ENCODE data around the gene NDUFC2. TPM values are rescaled to one million over a fixed set of nuclear protein-coding genes. Genes with fewer than 3 reads are reported as not detected.
"Not testable (repeated sequence)": the region's sequence is repeated elsewhere in the genome, so short reads cannot be mapped to it uniquely, and the experiment has no call there.

Gene NDUFC2
- total RNA-seq, 1 donor from 2014 or later: 208 TPM

GRCh38 chr11:78094250-78094649 is 14.6 kb upstream of the NDUFC2 start:
- DNase-seq (ENCODE audit: low spot score): no peak
- Mint-ChIP-seq H3K9me3 (no peaks in the 10 kb centered on the region), H3K4me3 (ENCODE audit: low read depth) (no peak overlapping the region), H3K27ac (peak overlapping the region; percentile 84), H3K27me3 (ENCODE audit: low read depth) (no peaks in the 10 kb centered on the region), H3K36me3 (ENCODE audit: low read depth) (peaks cover 45% of the 10 kb centered on the region), H3K4me1 (ENCODE audit: low read depth) (peaks cover 11% of the 10 kb centered on the region)
- intact Hi-C loops (cut with micrococcal nuclease): loop anchor here (2.0 kb wide), 1 partner anchor 13 kb away; no protein-coding TSS in a partner anchor

GRCh38 chr11:78086521-78087074 is 6.9 kb upstream of the NDUFC2 start:
- DNase-seq (ENCODE audit: low spot score); H3K9me3 Mint-ChIP-seq; H3K27ac Mint-ChIP-seq; H3K4me1 Mint-ChIP-seq (ENCODE audit: low read depth); H3K27me3 Mint-ChIP-seq (ENCODE audit: low read depth); H3K36me3 Mint-ChIP-seq (ENCODE audit: low read depth); H3K4me3 Mint-ChIP-seq (ENCODE audit: low read depth); intact Hi-C loops (cut with micrococcal nuclease): not testable (repeated sequence)

- H3K4me3 Mint-ChIP-seq (ENCODE audit: low read depth): no peak overlapping the region
- H3K36me3 Mint-ChIP-seq (ENCODE audit: low read depth): no peaks in the 10 kb centered on the region
- H3K27ac Mint-ChIP-seq: no peak overlapping the region
- no peaks in the 10 kb centered on the region for H3K27me3 Mint-ChIP-seq (ENCODE audit: low read depth)
- no peak for DNase-seq (ENCODE audit: low spot score)
- H3K9me3 Mint-ChIP-seq: no peaks in the 10 kb centered on the region
- intact Hi-C loops (cut with micrococcal nuclease): no loop called here
- H3K4me1 Mint-ChIP-seq (ENCODE audit: low read depth): peaks cover 11% of the 10 kb centered on the region
Measured at GRCh38 chr11:78085972-78086371, 6.3 kb upstream of the NDUFC2 start.

- H3K27ac Mint-ChIP-seq; H3K9me3 Mint-ChIP-seq; H3K4me3 Mint-ChIP-seq (ENCODE audit: low read depth); H3K36me3 Mint-ChIP-seq (ENCODE audit: low read depth); intact Hi-C loops (cut with micrococcal nuclease); DNase-seq (ENCODE audit: low spot score); H3K27me3 Mint-ChIP-seq (ENCODE audit: low read depth): not testable (repeated sequence)
- peaks cover 19% of the 10 kb centered on the region for H3K4me1 Mint-ChIP-seq (ENCODE audit: low read depth)
Measured at GRCh38 chr11:78084506-78084905, 4.8 kb upstream of the NDUFC2 start.

- Mint-ChIP-seq H3K36me3 (ENCODE audit: low read depth) (peaks cover 5% of the 10 kb centered on the region), H3K27ac (no peak overlapping the region), H3K27me3 (ENCODE audit: low read depth) (no peaks in the 10 kb centered on the region), H3K4me3 (ENCODE audit: low read depth) (no peak overlapping the region), H3K4me1 (ENCODE audit: low read depth) (peaks cover 24% of the 10 kb centered on the region), H3K9me3 (no peaks in the 10 kb centered on the region)
- no peak for DNase-seq (ENCODE audit: low spot score)
- intact Hi-C loops (cut with micrococcal nuclease): no loop called here
Measured at GRCh38 chr11:78083021-78083420, 3.4 kb upstream of the NDUFC2 start.

- Mint-ChIP-seq H3K36me3 (ENCODE audit: low read depth) (peaks cover 12% of the 10 kb centered on the region), H3K27me3 (ENCODE audit: low read depth) (no peaks in the 10 kb centered on the region), H3K4me1 (ENCODE audit: low read depth) (peaks cover 31% of the 10 kb centered on the region), H3K9me3 (no peaks in the 10 kb centered on the region), H3K4me3 (ENCODE audit: low read depth) (no peak overlapping the region), H3K27ac (no peak overlapping the region)
- intact Hi-C loops (cut with micrococcal nuclease): no loop called here
- DNase-seq (ENCODE audit: low spot score): no peak
Measured at GRCh38 chr11:78082146-78082545, 2.5 kb upstream of the NDUFC2 start.

GRCh38 chr11:78081583-78081982 is 1.9 kb upstream of the NDUFC2 start:
- DNase-seq (ENCODE audit: low spot score): no peak
- Mint-ChIP-seq H3K27me3 (ENCODE audit: low read depth) (no peaks in the 10 kb centered on the region), H3K4me3 (ENCODE audit: low read depth) (peak overlapping the region; percentile 24), H3K27ac (peak overlapping the region; percentile 43), H3K4me1 (ENCODE audit: low read depth) (peaks cover 35% of the 10 kb centered on the region), H3K36me3 (ENCODE audit: low read depth) (peaks cover 15% of the 10 kb centered on the region), H3K9me3 (no peaks in the 10 kb centered on the region)
- intact Hi-C loops (cut with micrococcal nuclease): loop anchor here (2.0 kb wide), 1 partner anchor 13 kb away; no protein-coding TSS in a partner anchor

GRCh38 chr11:78080818-78081495 is 1.3 kb upstream of the NDUFC2 start:
- DNase-seq (ENCODE audit: low spot score): no peak
- Mint-ChIP-seq H3K4me3 (ENCODE audit: low read depth) (peak overlapping the region; percentile 24), H3K27me3 (ENCODE audit: low read depth) (no peaks in the 10 kb centered on the region), H3K4me1 (ENCODE audit: low read depth) (peaks cover 37% of the 10 kb centered on the region), H3K9me3 (no peaks in the 10 kb centered on the region), H3K36me3 (ENCODE audit: low read depth) (peaks cover 16% of the 10 kb centered on the region), H3K27ac (peak overlapping the region; percentile 43)
- intact Hi-C loops (cut with micrococcal nuclease): loop anchor here (2.0 kb wide), 1 partner anchor 14 kb away; no protein-coding TSS in a partner anchor

- Mint-ChIP-seq H3K27me3 (ENCODE audit: low read depth) (no peaks in the 10 kb centered on the region), H3K9me3 (no peaks in the 10 kb centered on the region), H3K4me3 (ENCODE audit: low read depth) (peak overlapping the region; percentile 90), H3K27ac (peak overlapping the region; percentile 82), H3K4me1 (ENCODE audit: low read depth) (peaks cover 39% of the 10 kb centered on the region), H3K36me3 (ENCODE audit: low read depth) (peaks cover 20% of the 10 kb centered on the region)
- intact Hi-C loops (cut with micrococcal nuclease): loop anchor here (2.0 kb wide), 1 partner anchor 15 kb away; no protein-coding TSS in a partner anchor
- DNase-seq (ENCODE audit: low spot score): no peak
Measured at GRCh38 chr11:78080084-78080817, 589 bp upstream of the NDUFC2 start.

GRCh38 chr11:78078218-78079167 is 1.2 kb downstream of the NDUFC2 start:
- H3K27ac Mint-ChIP-seq: peak overlapping the region; percentile 82
- H3K36me3 Mint-ChIP-seq (ENCODE audit: low read depth): peaks cover 27% of the 10 kb centered on the region
- H3K9me3 Mint-ChIP-seq: no peaks in the 10 kb centered on the region
- no peak for DNase-seq (ENCODE audit: low spot score)
- intact Hi-C loops (cut with micrococcal nuclease): loop anchor here (2.0 to 10.0 kb wide), 2 partner anchors 60 to 346 kb away; partner anchors contain the start of gene ALG8
- H3K4me3 Mint-ChIP-seq (ENCODE audit: low read depth): peak overlapping the region; percentile 90
- H3K27me3 Mint-ChIP-seq (ENCODE audit: low read depth): no peaks in the 10 kb centered on the region
- peaks cover 44% of the 10 kb centered on the region for H3K4me1 Mint-ChIP-seq (ENCODE audit: low read depth)

GRCh38 chr11:78077592-78077991 is 2.1 kb downstream of the NDUFC2 start:
- Mint-ChIP-seq H3K4me3 (ENCODE audit: low read depth) (peak overlapping the region; percentile 90), H3K27ac (peak overlapping the region; percentile 18), H3K36me3 (ENCODE audit: low read depth) (peaks cover 30% of the 10 kb centered on the region), H3K4me1 (ENCODE audit: low read depth) (peaks cover 45% of the 10 kb centered on the region)
- intact Hi-C loops (cut with micrococcal nuclease): loop anchor here (10.0 kb wide), 1 partner anchor 347 kb away; no protein-coding TSS in a partner anchor
- H3K27me3 Mint-ChIP-seq (ENCODE audit: low read depth); H3K9me3 Mint-ChIP-seq; DNase-seq (ENCODE audit: low spot score): not testable (repeated sequence)

Measured in activated T-helper 2 cell treated with anti-CD3 and anti-CD28 coated beads, Interferon-gamma antibody, Interleukin-2, Interleukin-4, amounts not matched to agents 10 μg/mL and 5 μg/mL and 100 μg/mL, durations not matched to agents 14 hours and 24 hours and 36 hours (primary cell).